Smooth muscle cell of the brain vasculature (primary cell): Measurements from ENCODE around the gene HELZ2.

ENCODE experiments used
- DNase-seq: peaks from one replicate; pipeline ENCODE4 v3.0.0-alpha.2; 2012; ENCODE audit warnings: low read depth, low spot score

The HELZ2 gene

DNA sequence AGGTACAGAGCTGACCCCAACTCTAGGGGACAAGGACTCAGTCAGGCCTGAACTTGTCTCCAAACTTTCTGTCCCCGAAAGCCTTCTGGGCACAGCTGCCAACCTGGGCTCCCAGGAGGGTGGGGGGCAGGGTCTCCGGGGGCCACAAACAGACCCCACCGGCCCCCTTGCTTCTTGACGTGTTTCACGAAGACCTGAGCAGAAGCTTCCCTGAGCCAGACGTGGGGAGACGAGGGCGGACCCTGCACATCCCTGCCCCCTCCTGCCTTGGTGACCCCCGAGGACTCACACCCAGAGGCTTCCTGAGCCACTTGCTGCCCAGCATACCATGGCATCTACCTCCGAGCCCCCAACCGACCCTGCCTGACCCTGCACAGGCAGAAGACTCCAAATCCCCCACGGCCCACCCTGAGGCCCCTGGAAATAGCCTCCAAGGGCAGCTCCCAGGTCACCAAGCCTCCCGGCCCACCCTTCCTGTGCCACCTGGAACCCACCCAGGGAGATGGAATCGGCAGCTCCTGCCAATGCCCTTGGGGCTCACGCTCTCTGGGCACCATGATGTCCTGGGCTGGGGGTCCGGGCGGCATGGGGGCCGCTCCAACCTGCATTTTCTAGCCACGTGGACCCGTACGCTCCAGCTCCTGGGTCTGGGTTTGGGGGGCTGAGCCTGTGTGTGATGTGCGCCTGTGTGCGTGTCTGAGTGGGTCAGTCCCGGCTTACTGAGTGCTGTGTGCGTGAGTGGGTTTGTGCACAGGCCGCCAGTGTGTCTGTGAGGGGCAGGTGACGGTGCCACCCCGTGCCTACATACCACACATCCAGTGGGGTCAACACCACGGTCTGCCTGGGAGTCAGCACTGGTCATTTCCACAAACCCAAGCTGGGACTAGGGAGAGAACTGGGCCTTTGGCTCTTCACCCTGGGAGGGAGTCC lies 34.3 kb downstream of the HELZ2 start:
- DNase-seq, result no peak

DNA sequence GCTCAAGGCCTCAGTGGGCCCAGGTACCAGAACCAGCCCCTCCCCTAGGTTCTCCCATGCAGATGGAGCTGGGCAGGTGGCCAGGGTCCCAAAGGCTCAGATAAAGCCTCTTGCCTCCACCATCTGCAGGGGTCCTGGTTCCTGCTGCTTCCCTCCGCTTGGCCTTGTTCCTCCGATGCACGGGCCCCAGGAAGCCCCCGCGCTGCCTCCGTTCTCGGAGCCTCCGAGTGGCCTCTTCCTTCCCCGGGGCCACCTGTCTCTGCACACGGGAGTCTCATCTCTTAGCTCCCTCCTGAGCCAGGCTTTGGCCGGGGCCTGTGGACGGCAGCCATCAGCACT lies 35.0 kb downstream of the HELZ2 start:
- DNase-seq, result no peak

DNA sequence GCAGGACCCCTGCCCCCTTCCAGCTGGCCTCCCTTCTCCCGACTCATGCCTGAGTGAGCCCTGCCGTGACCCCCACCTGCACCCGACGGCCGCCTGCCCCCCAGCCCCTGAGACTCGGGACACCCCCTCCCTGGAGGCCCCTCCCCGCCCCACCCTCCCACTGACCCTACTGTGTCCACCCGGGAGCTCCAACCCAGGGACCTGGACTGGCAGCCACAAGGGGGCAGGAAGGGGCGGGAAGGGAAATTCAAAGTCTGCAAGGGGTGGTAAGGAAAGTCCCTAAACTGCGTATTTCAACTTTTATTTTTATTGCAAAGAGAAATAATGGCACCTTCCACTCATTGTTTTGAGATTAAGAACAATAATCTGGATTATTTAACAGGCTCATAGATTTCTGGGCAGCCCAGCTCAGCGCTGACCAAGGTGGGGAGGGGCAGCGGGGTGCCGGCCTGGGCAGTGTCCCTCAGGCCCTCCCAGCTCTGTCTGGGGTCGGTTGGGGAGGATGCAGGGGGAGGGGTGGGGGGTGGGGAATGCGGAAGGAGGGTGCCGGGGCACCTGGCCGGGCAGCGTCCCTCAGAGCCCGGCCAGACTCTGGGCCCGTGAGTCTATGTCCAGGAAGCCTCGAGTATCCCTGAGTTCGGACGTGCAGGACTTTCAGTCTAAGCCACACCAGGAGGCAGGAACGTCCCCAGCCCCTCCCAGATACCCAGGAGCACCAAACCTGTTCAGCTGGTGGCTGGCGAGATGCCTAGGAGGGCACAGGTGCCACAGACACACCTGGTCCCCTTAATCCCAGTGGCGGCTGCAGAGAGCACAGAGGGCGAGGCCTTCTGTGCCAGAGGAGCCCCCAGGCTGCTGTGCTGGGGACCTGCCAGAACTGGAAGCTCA lies 35.6 kb downstream of the HELZ2 start:
- DNase-seq, result no peak

DNA sequence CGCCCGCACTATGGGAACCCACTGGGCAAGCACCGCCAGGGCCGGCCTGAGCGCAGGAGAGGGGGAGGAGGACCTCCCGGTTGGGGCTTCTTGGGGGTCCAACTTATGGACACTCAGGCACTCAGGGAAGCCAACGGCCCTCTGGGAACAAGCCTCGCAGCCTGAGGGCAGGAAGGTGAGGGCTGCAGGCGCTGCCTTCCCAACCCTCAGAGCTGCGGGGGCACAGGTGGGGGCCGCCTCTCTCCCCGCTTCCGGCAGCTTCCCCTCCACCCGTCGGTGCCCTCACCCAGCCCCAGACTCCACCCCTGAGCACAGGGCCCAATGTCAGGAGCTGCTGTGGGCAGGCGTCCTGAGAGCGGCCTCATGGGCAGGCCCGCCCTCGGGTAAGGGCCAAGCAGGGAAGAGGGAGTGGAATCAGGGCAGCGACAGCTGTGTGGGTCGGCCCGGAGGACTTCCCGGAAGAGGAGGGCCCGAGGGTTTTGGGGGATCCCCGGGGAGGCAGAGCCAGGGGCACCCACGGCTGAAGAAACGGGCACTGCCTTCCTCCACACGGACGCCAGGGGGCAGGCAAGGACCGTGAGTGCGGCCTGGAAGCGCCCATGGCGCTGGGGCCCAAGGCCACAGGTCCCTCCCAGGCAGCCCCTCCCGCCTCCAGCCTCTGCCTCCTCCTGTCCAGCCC lies 36.4 kb downstream of the HELZ2 start:
- no peak for DNase-seq

DNA sequence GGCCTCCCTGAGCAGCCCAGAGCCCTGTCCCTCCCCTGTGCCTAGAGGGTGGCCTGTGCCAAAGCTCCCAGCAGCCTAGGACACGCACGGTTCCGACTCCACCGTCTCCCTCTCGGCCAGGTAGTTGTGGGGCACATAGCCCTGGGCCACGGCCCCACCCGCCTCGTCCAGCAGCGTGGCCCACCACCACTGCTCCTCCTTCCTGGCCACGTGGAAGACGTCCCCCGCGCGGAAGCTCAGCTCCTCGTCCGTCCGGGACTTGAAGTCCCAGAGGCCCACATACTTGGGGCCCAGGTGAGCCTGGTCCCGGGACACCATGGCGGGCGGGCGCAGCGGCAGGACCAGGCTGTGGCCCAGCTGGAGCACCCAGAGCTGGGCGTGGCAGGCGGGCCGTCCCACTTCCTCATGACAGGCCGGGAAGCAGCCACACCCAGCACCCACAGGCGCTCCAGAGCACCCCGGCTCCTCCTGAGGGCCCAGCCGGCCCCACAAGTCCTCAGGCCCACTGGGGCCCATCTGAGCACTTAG lies 37.0 kb downstream of the HELZ2 start, which contains the start of gene PTK6:
Gene PTK6, minus strand, starts transcription at position 380 of the 528 bp plus-strand sequence. Its CDS starts 62 bp downstream, at position 318.
- no peak for DNase-seq

DNA sequence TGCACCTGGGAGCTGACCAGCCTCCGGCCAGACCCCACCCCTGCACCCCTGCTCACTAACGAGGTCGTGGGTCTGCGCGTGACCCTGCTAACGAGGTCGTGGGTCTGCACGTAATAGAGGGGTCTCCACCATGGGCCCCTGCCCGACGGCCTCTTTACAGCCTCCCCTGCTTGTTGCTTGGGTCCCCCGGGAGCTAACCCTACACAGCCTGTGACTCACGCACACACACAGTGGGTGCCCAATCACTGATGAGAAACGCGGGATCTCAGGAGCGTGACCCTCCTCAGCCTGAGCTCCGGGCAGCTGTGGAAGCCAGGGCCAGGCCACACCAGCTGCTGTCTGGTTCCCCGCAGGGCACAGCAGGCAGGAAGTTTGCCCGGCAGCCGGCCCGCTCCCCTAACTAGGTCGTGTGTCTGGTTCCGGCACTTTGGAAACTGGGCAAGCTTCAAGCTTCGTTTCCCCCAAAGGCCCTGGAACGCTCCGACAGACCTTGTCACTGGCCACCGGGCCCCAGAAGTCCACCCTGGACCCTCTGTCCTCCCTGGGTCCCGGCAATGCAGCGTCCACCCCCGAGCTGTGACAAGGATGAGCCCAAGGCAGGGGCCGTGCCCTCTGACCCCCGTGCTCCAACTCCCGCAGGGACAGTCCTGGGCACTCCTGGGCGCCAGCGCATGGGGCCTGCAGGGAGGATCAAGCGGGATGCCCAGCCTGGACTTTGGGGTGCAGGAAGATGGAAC lies 37.6 kb downstream of the HELZ2 start:
- DNase-seq, result no peak

DNA sequence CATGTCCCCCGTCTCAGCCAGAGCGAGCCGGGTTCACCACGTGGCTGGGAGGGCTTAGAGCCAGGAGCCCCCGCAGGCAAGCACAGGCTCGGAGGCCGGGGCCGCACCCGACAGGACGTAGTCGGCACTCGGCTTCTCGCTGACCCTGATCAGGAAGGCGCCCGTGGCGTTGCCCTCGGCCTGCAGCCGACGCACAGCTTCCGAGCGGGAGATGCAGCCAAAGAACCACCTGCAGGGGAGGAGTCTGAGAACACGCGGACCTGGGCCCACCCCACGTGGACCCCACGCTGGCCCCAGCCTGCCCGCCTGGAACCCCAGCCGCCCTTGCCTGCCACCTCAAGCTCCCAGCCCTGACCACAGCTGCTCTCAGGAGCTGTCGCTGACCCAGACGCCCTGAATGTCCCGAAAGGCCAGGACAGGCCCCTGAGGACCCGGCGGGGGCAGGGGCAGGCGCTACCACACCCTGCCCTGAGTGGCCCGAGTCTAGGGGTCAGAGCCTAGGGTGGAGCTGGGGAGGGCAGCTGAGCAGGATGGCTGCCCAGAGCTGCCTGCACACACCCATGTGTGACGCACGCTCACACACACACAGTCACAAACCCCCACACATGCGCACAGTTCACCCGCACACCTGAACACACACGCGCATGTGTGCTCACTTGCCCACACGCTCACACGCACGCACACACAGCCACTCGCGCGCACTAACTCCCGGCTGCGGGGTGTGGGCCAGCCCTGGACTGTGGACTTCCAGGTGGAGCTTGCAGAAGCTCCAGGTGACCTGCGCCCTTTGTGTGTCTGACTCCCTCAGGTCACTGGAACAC lies 39.0 kb downstream of the HELZ2 start:
- DNase-seq, result no peak

DNA sequence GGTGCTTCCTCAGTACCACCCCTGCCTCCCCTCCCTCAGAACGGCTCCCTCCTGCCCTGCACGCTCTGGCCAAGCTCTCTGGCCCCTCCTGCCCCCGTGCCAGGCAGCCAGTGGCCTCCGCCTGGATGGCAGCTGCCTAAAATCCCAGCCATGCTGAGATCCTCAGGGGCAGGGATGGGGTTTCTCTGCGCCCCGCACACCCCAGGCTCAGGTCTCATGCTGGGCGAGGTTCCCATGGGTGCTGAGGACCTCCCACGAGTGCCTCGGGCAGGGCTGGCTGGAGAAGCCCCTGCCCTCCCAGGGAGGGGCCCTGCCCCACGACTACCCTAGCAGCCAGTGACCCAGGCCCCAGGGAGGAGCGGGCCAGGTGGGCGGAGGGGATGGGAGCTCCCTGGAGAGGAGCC lies 39.6 kb downstream of the HELZ2 start:
- no peak for DNase-seq

DNA sequence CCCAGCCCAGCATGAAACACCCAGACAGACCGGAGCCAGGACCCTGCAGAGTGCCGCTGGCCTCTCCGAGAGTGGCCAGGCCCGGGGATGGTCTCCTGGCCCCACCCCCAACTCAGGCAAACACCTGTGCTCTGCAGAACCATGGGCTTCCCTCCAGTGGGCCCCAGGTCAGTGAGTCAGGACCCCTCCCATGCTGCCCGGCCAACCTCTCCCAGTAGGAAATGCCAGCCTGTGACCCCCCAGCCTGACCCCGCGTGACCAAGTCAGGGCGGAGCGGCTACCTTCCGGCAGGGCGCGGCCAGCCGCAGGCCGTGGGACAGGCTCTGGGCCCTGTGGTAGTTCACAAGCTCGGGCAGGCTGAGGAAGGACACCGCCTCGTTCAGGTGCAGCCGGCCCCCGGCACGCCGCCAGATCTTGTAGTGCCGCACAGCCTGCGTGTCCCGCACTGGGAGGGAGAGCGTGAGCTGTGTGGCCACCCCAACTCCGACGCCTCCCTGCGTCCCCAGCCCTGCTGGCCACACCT lies 40.1 kb downstream of the HELZ2 start:
- no peak for DNase-seq

DNA sequence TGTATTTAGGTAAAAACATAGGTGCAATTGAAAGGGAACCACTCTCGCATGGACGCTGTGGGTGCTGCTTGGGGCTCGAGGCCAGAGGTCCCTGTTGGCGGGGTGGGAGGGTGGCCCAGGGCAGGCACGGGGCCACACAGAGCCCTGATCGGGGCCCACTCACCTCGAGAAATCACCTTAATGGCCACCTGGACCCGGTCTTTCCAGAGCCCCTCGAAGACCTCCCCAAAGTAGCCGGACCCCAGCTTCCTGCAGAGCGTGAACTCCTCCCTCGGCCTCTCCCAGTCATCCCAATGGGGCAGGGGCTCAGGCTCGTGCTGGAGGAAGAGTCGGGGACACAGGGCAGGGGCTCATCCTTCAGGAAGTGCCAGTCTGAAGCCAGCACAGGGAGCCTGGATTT lies 40.7 kb downstream of the HELZ2 start:
- no peak for DNase-seq

DNA sequence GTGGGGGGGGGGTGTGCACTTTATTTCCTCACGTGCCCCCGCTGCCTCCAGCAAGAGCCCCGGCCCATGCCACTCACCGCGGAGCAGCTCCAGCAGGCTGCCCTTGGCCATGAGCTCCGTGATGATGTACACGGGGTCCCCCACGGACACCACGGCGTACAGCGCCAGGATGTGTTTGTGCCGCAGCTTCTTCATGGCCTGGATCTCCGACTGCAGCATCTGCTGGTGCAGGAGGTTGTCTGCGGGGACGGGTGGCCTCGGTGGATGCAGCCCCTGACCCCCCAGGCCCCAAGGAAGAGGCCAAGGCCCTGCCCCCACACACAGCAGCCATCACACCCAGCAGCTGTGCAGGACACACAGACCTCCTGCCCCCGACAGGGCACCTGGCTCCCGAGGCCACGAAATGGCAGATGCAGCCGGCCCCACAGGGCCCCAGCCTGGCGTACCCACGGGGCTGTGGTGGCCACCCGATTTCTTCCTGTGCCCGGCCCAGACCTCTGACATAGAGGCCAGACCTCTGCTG lies 41.5 kb downstream of the HELZ2 start:
- no peak for DNase-seq

DNA sequence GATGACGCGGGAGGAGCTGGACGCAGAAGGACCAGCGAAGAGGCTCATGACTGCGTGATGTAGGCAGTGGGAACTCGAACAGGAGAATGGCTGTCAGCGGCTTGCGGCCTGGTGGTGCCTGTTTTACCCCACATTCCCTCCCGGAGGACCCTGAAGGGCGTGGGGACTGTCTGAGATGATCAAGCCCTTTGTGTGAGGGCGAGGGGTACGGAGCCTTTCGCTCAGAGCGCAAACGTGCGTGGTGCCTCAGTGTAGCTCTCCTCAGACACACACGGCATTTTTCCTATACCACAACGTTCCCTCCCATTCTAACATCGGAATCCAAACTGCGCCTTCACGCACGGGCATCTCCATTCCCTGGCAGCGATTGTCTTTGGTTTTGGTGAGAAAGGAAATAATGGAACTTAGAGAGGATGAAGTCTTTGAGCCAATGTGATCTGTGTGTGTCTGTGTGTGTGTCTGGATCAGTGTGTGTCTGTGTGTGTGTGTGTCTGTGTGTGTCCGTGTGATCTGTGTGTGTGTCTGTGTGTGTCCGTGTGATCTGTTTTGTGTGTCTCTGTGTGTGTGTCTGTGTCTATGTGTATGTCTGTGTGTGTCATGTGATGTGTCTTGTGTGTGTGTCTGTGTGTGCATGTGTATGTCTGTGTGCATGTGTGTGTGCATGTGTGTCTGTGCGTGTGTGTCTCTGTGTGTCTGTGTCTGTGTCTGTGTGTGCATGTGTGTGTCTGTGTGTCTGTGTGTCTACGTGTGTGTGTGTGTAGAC lies 42.2 kb downstream of the HELZ2 start:
- DNase-seq, result no peak

DNA sequence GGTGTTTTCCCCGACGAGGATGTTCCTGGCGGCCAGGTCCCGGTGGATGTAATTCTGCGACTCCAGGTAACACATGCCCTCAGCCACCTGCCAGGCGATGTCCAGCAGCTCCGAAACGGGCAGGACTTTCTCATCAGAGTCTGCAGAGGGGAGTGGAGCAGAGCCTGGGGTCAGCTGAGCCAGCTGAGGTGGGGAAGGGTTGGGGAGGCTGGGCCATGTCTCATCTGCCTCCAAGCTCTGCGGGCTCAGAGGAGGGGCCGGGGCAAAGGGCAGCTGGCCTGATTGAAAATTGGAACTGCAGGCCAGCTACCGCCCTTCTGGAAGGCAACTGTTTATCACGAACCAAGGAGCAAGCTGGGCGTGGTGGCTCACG lies 43.3 kb downstream of the HELZ2 start:
- DNase-seq, result no peak

DNA sequence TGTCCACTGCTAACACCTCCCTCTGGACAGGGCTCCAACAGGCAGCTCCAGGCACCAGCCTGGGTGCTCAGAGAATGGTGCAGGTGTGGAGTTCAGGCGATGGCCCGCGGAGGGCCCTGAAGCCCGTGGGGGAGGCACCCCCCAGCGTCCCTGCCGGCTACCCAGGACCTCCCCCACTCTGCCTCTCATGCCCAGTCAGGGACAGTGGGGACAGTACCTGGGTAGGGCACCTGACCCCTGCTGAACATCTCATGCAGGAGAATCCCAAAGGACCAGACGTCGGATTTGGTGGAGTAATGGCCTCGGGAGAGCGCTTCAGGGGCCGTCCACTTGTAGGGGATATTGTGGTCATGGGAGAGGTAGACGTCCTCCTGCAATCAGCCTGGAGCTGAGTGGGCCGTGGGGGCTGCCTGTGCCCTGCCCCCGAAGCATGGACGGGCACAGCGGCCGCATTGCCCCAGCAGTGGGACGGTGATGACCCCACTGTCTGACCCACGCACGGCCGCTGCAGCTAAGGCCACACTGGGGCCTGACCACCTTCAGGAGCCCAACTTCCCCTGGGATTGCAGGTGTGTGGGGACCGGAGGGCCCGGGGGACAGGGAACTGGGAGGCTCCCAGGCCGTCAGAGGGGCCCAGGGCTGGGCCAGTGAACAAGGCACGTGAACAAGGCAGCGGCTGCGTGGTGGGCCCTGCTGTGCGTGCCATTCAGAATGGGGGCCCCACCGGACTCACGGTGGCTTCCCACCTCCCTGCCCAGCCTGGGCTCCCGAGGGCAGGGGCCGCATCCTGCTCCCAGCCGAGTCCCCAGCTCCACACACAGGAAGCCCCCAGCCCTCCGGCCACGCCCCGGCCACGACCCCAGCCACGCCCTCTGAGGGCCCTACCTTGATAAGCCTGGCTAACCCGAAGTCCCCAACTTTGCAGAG lies 43.9 kb downstream of the HELZ2 start:
- DNase-seq, result no peak

DNA sequence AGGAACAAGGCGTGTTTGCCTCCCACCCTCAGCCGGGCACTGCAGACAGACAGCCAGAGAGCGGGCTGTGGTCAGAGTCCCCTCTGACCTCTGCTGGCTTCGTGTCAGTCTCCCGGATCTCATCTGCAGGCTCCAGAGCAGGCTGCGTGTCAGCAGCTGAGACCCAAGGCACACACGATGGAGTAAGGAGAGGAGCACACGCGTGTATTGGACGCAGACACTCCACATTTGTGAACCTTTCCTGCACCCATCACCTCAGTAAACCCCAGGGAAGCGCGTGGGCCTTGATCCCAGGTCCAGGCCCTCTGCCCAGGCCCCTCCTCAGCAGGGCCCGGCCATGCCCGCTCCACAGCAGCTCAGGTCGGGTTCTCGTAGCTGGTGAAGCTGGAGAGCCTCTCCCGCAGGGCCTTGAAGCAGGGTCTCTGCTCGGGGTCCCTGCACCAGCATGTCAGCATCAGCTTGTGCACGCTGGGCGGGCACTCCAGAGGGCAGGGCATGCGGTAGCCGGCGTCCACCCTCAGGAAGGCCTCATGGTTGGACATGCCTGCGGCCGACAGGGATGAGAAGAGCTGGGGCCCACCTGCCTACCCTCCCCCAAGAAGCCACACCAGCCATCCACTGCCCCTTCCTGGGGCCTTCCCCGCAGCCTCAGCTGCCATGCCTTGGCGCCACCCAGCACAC lies 44.7 kb downstream of the HELZ2 start:
- DNase-seq, result no peak

DNA sequence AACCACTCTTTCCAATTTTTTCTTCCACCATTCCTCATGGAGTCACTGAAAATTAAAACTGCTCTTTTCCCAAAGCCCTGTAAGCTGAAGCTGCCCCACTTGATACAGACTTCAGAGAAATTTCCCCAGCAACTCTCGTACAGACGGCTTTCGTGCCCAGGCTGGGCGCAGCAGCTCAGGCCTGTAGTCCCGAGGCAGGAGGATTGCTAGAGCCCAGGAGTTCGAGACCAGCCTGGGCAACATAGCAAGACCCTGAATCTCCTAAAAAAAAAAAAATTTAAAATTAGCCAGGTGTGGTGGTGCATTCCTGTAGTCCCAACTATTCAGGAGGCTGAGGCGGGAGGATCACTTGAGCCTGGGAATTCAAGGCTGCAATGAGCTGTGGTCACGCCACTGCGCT lies 46.9 kb downstream of the HELZ2 start:
- no peak for DNase-seq

DNA sequence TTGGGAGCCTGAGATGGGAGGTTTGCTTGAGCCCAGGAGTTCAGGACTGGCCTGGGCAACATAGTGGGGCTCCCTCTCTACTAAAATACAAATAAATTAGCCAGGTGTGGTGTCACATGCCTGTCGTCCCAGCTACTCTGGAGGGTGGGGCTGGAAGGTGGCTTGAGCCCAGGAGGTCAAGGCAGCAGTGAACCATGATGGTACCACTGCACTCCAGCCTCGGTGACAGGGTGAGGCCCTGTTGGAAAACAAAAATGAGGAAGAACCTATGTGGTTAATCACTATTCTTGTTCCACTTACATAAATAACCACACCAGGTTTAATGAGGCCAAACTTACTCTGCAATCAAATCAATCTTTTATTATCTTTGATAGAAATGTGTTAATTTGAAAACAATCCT lies 48.1 kb downstream of the HELZ2 start:
- DNase-seq, result no peak
